ENCODE data around the gene LLGL2. TPM values are rescaled to one million over a fixed set of nuclear protein-coding genes. Genes with fewer than 3 reads are reported as not detected.

Gene LLGL2
- total RNA-seq, 1 donor from 2014 or later, result 34.4 TPM

DNA sequence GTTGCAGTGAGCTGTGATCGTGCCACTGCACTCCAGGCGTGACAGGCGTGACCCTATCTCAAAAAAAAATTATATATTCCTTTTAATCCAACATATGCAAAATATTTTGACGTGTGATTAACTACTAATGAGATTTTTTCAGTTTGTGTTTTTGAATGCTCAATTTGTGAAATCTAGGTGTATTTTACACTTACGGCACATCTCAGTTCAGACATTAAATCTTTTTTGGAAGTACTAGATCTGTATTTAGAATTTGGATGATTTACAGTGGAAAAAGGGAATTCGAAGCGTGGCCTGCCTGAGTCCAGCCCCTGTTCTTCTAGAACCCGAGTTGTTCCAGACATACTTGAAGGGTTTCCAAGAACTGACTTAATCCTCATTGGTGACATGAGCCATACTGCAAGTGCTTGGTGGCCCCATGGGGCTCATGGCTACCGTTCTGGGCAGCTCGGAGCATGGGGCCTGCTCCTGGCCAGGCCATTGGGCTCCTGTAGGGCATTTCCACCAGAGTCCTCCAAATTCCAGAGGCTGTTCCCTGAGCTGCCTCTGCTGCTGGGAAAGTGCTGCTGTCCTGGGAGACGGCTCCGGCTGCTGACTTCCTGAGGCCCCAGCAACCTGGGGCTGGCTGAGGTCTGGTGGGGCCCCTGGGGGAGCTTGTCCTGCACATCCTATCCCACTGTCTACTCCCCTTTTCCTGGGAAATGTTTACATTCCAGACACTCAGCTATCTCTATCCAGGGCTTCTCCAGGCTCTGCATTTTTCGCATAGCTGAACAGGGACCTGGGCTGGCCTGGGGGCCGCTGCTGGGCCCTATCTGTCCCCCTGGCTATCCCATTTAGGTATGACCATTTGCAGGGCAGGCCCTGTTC, 27.2 kb downstream of the LLGL2 start:
- peaks cover 4% of the 10 kb centered on the region for H3K27me3 Mint-ChIP-seq (ENCODE audit: unreplicated experiment)
- no peaks in the 10 kb centered on the region for H3K36me3 Mint-ChIP-seq (ENCODE audit: low read depth, unreplicated experiment)
- TF ChIP-seq, protein P1, sequence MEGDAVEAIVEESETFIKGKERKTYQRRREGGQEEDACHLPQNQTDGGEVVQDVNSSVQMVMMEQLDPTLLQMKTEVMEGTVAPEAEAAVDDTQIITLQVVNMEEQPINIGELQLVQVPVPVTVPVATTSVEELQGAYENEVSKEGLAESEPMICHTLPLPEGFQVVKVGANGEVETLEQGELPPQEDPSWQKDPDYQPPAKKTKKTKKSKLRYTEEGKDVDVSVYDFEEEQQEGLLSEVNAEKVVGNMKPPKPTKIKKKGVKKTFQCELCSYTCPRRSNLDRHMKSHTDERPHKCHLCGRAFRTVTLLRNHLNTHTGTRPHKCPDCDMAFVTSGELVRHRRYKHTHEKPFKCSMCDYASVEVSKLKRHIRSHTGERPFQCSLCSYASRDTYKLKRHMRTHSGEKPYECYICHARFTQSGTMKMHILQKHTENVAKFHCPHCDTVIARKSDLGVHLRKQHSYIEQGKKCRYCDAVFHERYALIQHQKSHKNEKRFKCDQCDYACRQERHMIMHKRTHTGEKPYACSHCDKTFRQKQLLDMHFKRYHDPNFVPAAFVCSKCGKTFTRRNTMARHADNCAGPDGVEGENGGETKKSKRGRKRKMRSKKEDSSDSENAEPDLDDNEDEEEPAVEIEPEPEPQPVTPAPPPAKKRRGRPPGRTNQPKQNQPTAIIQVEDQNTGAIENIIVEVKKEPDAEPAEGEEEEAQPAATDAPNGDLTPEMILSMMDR (IDR thresholded peaks at IDR 0.05; ENCODE audit: unreplicated experiment), result no peak
- peaks cover 12% of the 10 kb centered on the region for H3K4me1 Mint-ChIP-seq (ENCODE audit: unreplicated experiment)
- no peak overlapping the region for H3K4me3 Mint-ChIP-seq (ENCODE audit: unreplicated experiment)
- H3K27ac Mint-ChIP-seq (ENCODE audit: unreplicated experiment), result peak overlapping the region; percentile 24
- H3K9me3 Mint-ChIP-seq (ENCODE audit: unreplicated experiment), result no peaks in the 10 kb centered on the region
- DNase-seq (ENCODE audit: low spot score), result no peak

DNA sequence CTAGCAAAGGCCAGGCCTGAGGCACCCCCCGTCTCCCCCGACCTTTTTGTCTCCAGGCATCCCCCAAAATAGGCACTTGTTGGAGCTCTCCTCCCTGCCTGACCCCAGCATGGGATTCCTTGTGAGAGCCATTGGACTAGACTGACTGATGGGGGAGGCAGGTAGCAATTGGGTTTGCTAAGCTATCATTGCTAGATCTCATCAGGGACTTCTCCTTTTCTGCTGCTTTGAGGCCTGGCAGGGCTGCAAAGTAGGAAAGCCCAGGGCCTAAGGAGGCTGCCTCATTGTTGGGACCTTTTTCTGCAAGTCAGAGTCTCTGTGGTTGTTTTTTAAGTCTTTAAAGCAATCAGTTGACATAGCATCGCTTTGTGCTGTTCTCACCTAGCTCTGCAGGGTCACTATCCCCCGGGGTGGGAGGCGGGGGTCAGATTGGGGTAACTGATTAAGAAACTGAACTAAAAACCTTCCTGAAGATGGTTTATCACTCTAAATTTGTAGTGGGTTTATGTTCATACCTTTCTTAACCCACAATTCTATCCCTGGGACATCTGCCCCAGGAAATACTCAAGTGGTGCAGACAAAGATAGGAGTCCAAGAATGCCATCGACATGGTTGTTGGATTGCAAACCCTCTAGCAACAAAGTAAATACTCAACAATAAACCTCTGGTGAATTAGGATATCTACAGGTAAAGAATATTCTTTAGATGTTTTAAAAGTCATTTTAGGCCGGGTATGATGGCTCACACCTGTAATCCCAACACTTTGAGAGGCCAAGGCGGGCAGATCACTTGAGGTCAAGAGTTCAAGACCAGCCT, 28.0 kb downstream of the LLGL2 start:
- peaks cover 4% of the 10 kb centered on the region for H3K27me3 Mint-ChIP-seq (ENCODE audit: unreplicated experiment)
- no peak for DNase-seq (ENCODE audit: low spot score)
- H3K9me3 Mint-ChIP-seq (ENCODE audit: unreplicated experiment), result no peaks in the 10 kb centered on the region
- TF ChIP-seq, protein P1 (IDR thresholded peaks at IDR 0.05; ENCODE audit: unreplicated experiment), result no peak
- H3K36me3 Mint-ChIP-seq (ENCODE audit: low read depth, unreplicated experiment), result no peaks in the 10 kb centered on the region
- H3K27ac Mint-ChIP-seq (ENCODE audit: unreplicated experiment), result no peak overlapping the region
- no peak overlapping the region for H3K4me3 Mint-ChIP-seq (ENCODE audit: unreplicated experiment)
- peaks cover 12% of the 10 kb centered on the region for H3K4me1 Mint-ChIP-seq (ENCODE audit: unreplicated experiment)

DNA sequence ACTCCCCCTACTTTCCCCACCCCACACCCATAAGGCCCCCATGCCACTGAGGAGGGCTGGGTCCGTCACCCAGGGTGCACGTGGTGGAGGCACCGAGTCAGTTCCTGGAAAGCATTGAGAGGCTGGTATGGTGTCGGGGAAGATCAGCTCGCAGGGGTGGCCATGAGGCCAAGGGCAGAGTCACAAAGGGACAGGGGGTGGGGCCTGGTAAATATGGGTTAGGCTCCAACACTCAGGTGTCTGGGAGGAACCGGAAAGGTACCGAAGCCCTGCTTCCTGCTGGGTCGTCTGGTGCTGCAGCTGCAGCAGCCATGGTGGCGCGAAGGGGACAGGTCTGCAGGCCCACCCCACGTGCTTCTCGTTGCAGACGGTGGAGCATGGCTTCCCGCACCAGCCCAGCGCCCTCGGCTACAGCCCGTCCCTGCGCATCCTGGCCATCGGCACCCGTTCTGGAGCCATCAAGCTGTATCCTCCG, 30.2 kb downstream of the LLGL2 start:
- no peaks in the 10 kb centered on the region for H3K9me3 Mint-ChIP-seq (ENCODE audit: unreplicated experiment)
- H3K4me3 Mint-ChIP-seq (ENCODE audit: unreplicated experiment), result no peak overlapping the region
- H3K27ac Mint-ChIP-seq (ENCODE audit: unreplicated experiment), result no peak overlapping the region
- H3K4me1 Mint-ChIP-seq (ENCODE audit: unreplicated experiment), result peaks cover 12% of the 10 kb centered on the region
- TF ChIP-seq, protein P1 (IDR thresholded peaks at IDR 0.05; ENCODE audit: unreplicated experiment), result no peak
- H3K27me3 Mint-ChIP-seq (ENCODE audit: unreplicated experiment), result peaks cover 4% of the 10 kb centered on the region
- no peaks in the 10 kb centered on the region for H3K36me3 Mint-ChIP-seq (ENCODE audit: low read depth, unreplicated experiment)
- no peak for DNase-seq (ENCODE audit: low spot score)

DNA sequence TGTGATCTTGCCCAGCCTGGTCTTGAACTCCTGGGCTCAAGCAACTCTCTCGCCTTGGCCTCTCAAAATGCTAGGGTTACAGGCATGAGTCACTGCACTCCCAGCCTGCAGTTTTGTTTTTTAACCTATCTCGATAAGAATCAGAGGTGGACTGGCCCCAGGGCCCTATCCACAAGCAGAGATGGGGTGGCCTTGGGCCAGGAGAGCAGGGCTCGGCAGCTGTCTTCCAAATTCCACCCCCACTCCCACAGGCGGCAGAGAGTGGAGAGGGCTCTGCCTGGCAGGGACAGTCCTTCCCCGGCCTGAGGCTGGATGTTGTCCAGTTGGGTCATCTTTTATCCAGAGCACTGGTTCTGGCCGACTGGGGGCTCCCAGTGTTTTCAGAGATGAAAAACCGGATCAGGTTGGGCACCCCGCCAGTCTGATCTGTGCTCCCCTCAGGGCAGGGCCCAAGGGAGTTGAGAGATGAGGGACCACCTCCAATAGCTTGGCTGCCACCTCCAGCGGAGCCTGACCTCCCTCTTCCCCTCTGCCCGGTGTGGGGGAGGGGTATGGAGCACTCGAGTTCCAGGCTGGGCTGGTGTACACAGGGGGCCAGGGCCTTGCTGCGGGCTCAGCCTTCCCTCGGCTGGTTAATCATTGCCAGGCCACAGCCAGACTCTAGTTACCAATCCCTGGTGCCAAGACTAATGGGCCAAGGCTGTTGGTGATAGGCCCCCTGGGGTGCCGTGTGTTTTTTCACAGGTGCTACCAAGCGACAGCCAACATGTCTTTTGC, 31.8 kb downstream of the LLGL2 start:
- no peak overlapping the region for H3K27ac Mint-ChIP-seq (ENCODE audit: unreplicated experiment)
- peaks cover 6% of the 10 kb centered on the region for H3K27me3 Mint-ChIP-seq (ENCODE audit: unreplicated experiment)
- H3K4me1 Mint-ChIP-seq (ENCODE audit: unreplicated experiment), result peaks cover 12% of the 10 kb centered on the region
- no peak for DNase-seq (ENCODE audit: low spot score)
- no peak overlapping the region for H3K4me3 Mint-ChIP-seq (ENCODE audit: unreplicated experiment)
- no peaks in the 10 kb centered on the region for H3K36me3 Mint-ChIP-seq (ENCODE audit: low read depth, unreplicated experiment)
- TF ChIP-seq, protein P1 (IDR thresholded peaks at IDR 0.05; ENCODE audit: unreplicated experiment), result no peak
- no peaks in the 10 kb centered on the region for H3K9me3 Mint-ChIP-seq (ENCODE audit: unreplicated experiment)

All from endothelial cell (in vitro differentiated cells).